VCaP (cell line): ENCODE data around the gene SLC35B3.
"Not testable (repeated sequence)": the region's sequence is repeated elsewhere in the genome, so short reads cannot be mapped to it uniquely, and the experiment has no call there.

Experiments used
- H3K27ac ChIP-seq: fragments of 450-650 bp; 2 replicates; pipeline ENCODE4 v1.5.1; 2017
- TF ChIP-seq, protein P1 (sequence below): fragments of 450-650 bp; conservative IDR thresholded peaks from 2 replicates; pipeline ENCODE4 v1.5.1; 2017; ENCODE audit warnings: mild to moderate bottlenecking, moderate library complexity

The SLC35B3 gene

DNA sequence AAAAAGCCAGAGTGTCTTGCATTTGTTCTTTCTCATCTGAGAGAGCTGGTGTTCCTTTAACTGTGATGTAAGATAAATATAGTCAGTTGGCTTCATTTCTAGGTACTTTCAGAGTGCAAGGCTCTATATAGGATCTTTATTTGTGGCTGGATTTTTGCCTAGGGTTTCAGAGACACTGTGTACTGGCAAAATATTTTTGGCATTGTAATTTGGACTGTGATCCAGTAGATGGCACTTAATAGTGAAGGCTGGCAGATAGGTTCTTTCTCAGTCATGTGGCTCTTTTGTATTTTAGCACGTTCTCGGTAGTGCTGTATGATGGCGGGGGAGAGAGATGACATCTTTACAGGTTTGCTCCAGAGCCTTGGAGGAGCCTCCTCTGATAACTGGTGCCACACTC, 26.8 kb upstream of the SLC35B3 start:
- TF ChIP-seq, protein P1, sequence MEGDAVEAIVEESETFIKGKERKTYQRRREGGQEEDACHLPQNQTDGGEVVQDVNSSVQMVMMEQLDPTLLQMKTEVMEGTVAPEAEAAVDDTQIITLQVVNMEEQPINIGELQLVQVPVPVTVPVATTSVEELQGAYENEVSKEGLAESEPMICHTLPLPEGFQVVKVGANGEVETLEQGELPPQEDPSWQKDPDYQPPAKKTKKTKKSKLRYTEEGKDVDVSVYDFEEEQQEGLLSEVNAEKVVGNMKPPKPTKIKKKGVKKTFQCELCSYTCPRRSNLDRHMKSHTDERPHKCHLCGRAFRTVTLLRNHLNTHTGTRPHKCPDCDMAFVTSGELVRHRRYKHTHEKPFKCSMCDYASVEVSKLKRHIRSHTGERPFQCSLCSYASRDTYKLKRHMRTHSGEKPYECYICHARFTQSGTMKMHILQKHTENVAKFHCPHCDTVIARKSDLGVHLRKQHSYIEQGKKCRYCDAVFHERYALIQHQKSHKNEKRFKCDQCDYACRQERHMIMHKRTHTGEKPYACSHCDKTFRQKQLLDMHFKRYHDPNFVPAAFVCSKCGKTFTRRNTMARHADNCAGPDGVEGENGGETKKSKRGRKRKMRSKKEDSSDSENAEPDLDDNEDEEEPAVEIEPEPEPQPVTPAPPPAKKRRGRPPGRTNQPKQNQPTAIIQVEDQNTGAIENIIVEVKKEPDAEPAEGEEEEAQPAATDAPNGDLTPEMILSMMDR: no peak
- H3K27ac ChIP-seq: no peak overlapping the region

DNA sequence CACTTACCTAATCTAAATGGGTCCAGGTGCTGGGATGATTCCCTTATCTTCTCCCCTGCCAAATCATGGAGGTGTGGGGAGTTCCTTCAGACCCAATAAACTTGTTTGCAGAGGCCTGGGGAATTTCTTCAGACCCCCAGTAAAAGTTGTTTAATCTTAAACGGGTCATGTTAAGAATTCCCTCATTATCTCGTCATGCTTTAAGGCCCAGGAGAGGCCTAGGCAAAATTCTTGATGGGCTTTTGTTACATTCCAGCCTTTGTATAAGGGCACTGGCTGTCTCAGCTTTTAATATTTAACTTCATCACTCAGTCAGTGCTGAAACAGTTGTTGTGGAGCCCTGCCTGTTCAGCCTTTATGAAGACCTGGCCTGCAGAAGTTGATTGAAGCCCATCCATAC, 11.0 kb upstream of the SLC35B3 start:
- no peak overlapping the region for H3K27ac ChIP-seq
- TF ChIP-seq, protein P1: no peak

DNA sequence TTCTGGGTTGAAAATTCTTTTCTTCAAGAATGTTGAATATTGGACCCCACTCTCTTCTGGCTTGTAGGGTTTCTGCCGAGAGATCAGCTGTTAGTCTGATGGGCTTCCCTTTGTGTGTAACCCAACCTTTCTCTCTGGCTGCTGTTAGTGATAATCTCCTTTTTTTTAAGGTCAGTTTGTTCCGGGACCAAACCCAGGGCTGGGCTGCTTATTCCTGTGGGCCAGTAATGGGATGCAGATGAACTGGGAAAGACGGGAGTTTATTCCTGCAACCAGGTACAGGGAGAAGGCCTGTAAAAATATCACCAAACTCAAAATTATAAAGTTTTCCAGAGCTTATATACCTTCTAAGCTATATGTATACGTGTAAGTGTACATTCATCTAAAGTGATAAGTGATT, 10.6 kb upstream of the SLC35B3 start:
- not testable (repeated sequence) for H3K27ac ChIP-seq

DNA sequence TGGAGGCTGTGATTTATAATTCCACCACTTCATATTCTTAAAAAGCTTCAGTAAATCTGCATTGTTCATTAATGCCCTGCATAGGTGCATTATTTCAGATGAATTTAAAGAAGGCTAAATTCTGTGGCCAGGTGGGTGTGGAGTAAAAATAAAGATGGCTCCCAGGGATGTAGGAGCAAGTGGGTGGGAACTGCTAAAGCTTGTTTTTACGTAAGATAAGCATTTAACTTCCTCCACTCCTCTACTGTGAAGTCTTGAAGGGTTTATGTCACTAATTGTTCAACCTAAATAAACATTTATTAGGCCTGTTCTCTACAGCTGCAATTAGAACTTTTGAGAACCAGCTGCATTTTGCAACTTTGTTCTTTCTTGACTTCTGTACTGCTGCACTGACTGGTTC, 6.8 kb upstream of the SLC35B3 start:
- TF ChIP-seq, protein P1: no peak
- no peak overlapping the region for H3K27ac ChIP-seq

DNA sequence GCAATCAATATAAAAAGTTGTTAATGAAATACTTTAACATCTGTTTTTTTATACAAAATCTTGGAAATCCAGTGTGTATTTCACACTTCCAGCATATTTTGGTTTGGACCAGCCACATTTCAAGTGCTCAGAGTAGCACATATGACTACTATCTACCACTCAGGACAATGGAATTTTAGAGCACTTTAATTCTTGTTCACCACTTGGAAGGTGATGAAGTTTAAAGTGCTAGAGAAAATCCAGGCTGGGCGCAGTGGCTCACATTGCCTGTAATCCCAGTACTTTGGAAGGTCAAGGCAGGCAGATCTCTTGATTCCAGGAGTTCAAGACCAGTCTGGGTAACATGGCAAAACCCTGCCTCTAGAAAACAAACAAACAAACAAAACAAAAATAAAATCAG, 6.1 kb upstream of the SLC35B3 start:
- TF ChIP-seq, protein P1: no peak
- no peak overlapping the region for H3K27ac ChIP-seq

DNA sequence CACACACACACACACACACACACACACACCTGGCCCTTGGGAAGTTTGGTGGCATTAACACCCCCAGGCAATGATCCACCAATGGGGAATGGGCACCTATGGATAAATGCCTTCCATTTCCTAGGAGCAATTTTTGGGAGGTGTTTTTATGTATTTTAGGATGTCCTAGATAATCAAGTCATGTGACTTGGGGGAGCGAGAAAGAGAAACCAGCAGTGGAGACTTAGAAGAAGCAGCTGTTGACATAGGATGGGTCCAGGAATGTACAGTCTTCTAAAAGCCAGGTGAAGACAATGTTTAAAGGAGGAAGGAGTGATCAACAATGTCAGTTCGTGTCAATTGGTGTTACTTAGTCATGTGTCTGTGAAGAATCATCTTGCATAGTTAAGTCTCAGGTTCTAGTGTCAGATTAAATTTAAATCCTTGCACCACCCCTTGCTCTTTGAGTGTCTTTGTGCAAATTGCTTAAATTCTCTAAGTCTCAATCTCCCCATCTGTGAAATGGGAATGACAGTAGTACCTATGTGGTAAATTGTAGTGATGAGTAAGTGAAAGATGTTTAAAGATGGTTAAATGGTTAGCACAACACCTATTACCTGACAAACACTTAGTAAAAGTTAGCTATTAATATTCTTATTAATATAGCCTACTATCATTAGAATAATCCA, 4.4 kb upstream of the SLC35B3 start:
- H3K27ac ChIP-seq: no peak overlapping the region
- TF ChIP-seq, protein P1: no peak

DNA sequence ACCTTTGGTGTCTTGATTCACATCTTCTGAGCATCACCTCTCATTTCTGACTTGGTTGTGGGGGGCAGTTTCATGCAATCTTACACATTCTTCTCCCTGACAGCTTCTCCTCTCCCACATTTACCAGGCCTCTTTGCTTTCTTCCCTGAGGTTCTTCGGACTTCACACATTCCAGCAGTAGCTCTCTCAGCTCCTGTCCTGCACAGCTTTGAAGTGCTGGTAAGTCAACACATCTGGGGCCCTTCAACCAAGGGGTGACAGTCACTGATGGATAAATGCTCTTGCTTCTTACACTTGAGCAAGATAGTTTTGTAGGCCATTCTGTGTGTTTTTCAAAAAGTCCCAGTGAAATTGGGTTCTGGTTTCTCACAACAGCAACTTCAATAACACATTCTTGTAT, 2.5 kb upstream of the SLC35B3 start:
- H3K27ac ChIP-seq: no peak overlapping the region
- TF ChIP-seq, protein P1: no peak

DNA sequence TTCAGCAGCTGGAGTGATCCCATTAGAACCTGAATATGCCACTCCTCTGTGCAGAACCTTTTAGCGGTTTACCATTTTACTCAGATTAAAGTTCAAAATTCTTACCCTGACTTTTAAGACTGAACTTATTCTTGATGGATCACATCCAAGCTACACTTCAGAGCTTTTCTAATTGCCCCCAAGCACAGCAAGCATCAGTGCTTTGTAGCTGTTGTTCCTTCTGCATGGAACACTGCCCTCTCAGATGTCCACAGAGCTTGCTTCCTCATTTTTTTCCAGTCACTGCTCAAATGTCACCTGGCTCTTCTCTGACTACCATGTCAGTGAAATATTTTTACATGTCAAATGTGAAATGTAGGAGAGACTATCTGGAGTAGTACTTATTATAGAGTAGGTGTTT, 1.6 kb upstream of the SLC35B3 start:
- H3K27ac ChIP-seq: no peak overlapping the region
- TF ChIP-seq, protein P1: no peak
